Esophagus squamous epithelium (tissue), 5 donors: ENCODE data around the gene SIX2. TPM values are rescaled to one million over a fixed set of nuclear protein-coding genes. Genes with fewer than 3 reads are reported as not detected.

ENCODE experiments used
- DNase-seq: peaks from one replicate; lab custom pipeline; 2025; lab: John Stamatoyannopoulos, UW
- H3K27ac ChIP-seq, 4 donors: fragments of 200-600 bp; sonication (generic); one replicate each; pipeline ENCODE4 v1.5.1; 2016 to 2019; ENCODE audit warnings: mild to moderate bottlenecking in 1 of 4
- H3K27me3 ChIP-seq, 4 donors: fragments of 200-600 bp; sonication (generic); 1 replicate in 3 of 4; 2 replicates in 1 of 4; pipeline versions ENCODE4 v1.5.1 to v1.6.0; 2017 to 2021; ENCODE audit warnings: antibody characterized with exemption in 1 of 4
- H3K36me3 ChIP-seq, 3 donors: fragments of 200-600 bp; sonication (generic); one replicate each; pipeline ENCODE4 v1.5.1; 2016 to 2019
- H3K4me1 ChIP-seq, 3 donors: fragments of 200-600 bp; sonication (generic); one replicate each; pipeline ENCODE4 v1.5.1; 2017 to 2019
- H3K4me3 ChIP-seq, 4 donors: fragments of 200-600 bp; sonication (generic); 1 replicate in 3 of 4; 2 replicates in 1 of 4; pipeline ENCODE4 v1.5.1; 2016 to 2019; ENCODE audit warnings: mild to moderate bottlenecking in 2 of 4, moderate library complexity in 1 of 4
- H3K9me3 ChIP-seq, 3 donors: fragments of 200-600 bp; sonication (generic); one replicate each; pipeline ENCODE4 v1.5.1; 2016 to 2019
- POLR2A ChIP-seq, 4 donors: fragments of 450-650 bp; IDR thresholded peaks; one replicate each; pipeline ENCODE4 v1.6.1; 2017; ENCODE audit warnings: antibody characterized with exemption in 4 of 4, mild to moderate bottlenecking in 4 of 4, moderate library complexity in 3 of 4
- WGBS, 2 donors: methylation state at CpG; one replicate each; pipeline ENCODE4 v1.1.5; 2018; 5-methylcytosine and 5-hydroxymethylcytosine counted together
- intact Hi-C: fragments of 100-400 bp; cut with DNase I; formaldehyde crosslinking; loops from one replicate; pipeline ENCODE4 v1.15.0; 2022
- total RNA-seq, 4 donors: library from RNA; depleted of rRNA; stranded (reverse); fragments of >200 nt; gene quantifications; one replicate each; pipeline ENCODE4 v1.1.0, GENCODE V29; 2016
- TF ChIP-seq, protein P1 (sequence below), 6 experiments: fragments of 450-650 bp in 4 of 6; fragments of 200-600 bp in 2 of 6; sonication (generic) in 2 of 6; IDR thresholded peaks; one replicate each; pipeline ENCODE4 v1.5.1; 2016 to 2019; ENCODE audit warnings: antibody characterized with exemption in 6 of 6, mild to moderate bottlenecking in 4 of 6, moderate library complexity in 4 of 6
- donor health status: DM: yes; HTN: yes; CAD: no.

Gene SIX2
- total RNA-seq, 4 donors from 2014 or later: 0.19 TPM; not detected in 3

DNA sequence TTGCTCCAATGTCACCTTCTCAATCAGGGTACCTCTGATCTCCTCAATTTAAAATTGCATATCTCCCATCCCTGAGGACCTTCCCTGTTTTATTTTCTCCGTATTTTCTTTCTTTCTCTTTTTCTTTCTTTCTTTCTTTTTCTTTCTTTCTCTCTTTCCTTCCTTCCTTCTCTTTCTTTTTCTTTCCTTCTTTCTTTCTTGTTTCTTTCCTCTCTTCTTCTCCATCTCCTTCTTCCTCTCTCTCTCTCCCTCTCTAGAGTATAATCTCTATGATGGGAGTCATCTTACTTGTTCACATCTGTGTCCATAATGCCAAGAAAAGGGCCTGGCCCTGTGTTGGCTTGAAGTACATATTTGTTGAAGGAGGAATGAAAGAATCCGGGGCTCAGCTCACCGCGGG, 21.3 kb upstream of the SIX2 start:
- TF ChIP-seq POLR2A (IDR thresholded peaks at IDR 0.05): no peak
- TF ChIP-seq, protein P1, sequence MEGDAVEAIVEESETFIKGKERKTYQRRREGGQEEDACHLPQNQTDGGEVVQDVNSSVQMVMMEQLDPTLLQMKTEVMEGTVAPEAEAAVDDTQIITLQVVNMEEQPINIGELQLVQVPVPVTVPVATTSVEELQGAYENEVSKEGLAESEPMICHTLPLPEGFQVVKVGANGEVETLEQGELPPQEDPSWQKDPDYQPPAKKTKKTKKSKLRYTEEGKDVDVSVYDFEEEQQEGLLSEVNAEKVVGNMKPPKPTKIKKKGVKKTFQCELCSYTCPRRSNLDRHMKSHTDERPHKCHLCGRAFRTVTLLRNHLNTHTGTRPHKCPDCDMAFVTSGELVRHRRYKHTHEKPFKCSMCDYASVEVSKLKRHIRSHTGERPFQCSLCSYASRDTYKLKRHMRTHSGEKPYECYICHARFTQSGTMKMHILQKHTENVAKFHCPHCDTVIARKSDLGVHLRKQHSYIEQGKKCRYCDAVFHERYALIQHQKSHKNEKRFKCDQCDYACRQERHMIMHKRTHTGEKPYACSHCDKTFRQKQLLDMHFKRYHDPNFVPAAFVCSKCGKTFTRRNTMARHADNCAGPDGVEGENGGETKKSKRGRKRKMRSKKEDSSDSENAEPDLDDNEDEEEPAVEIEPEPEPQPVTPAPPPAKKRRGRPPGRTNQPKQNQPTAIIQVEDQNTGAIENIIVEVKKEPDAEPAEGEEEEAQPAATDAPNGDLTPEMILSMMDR (IDR thresholded peaks at IDR 0.05): no peak
- peaks cover 0 to 47% (median 0%) of the 10 kb centered on the region in 4 donors for H3K27me3 ChIP-seq
- no peak for DNase-seq
- H3K27ac ChIP-seq: no peak overlapping the region
- intact Hi-C loops: no loop called here
- 67 to 70% methylated on average over 4 of the region's 4 CpGs for WGBS, 2 donors
- no peaks in the 10 kb centered on the region for H3K9me3 ChIP-seq
- H3K4me3 ChIP-seq: no peak overlapping the region
- no peaks in the 10 kb centered on the region for H3K4me1 ChIP-seq
- no peaks in the 10 kb centered on the region for H3K36me3 ChIP-seq

- DNase-seq: no peak
- intact Hi-C loops: no loop called here
- no peak overlapping the region for H3K4me3 ChIP-seq
- H3K27ac ChIP-seq: no peak overlapping the region
- no peaks in the 10 kb centered on the region for H3K9me3 ChIP-seq
- TF ChIP-seq POLR2A (IDR thresholded peaks at IDR 0.05): no peak
- TF ChIP-seq, protein P1 (IDR thresholded peaks at IDR 0.05): no peak
- H3K36me3 ChIP-seq: no peaks in the 10 kb centered on the region
- H3K27me3 ChIP-seq: peaks cover 0 to 48% (median 0%) of the 10 kb centered on the region in 4 donors
- H3K4me1 ChIP-seq: peaks cover 0 to 7% (median 0%) of the 10 kb centered on the region in 3 donors
- 65 to 78% methylated on average over 5 to 6 of the region's 6 CpGs for WGBS, 2 donors
These were observed 20.0 kb upstream of the SIX2 start for GRCh38 chr2:45029215-45029614.

DNA sequence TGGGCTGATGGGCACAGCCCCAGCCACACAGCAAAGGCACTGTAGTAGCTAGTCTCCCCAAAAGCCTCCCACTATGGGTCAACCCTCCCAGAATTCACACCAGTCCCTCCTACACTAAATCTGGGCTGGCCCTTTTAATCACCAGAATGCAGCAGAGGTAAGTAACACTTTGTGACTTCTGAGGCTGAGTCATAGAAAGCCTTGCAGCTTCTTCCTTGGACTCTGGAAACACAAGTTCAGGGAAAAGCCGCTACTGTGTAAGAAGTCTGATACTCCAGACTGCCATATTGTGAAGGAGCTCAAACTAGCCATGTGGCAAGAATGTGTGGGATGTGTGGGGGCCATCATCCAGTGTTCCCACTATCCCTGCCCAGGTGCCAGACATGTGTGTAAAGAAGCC, 19.0 kb upstream of the SIX2 start:
- Histone ChIP-seq H3K9me3 (no peaks in the 10 kb centered on the region), H3K4me1 (peaks cover 0 to 7% (median 0%) of the 10 kb centered on the region in 3 donors), H3K27me3 (peaks cover 0 to 51% (median 0%) of the 10 kb centered on the region in 4 donors), H3K4me3 (no peak overlapping the region), H3K36me3 (no peaks in the 10 kb centered on the region), H3K27ac (no peak overlapping the region)
- WGBS, 2 donors: 60 to 80% methylated on average over 1 of the region's 1 CpG
- intact Hi-C loops: no loop called here
- TF ChIP-seq, protein P1 (IDR thresholded peaks at IDR 0.05): no peak
- no peak for TF ChIP-seq POLR2A (IDR thresholded peaks at IDR 0.05)
- no peak for DNase-seq

- Histone ChIP-seq H3K27me3 (peaks cover 0 to 60% (median 0%) of the 10 kb centered on the region in 4 donors), H3K4me1 (peaks cover 0 to 7% (median 0%) of the 10 kb centered on the region in 3 donors), H3K9me3 (no peaks in the 10 kb centered on the region), H3K27ac (no peak overlapping the region), H3K36me3 (no peaks in the 10 kb centered on the region), H3K4me3 (no peak overlapping the region)
- intact Hi-C loops: no loop called here
- no peak for DNase-seq
- WGBS, 2 donors: 64 to 66% methylated on average over 4 of the region's 4 CpGs
- TF ChIP-seq POLR2A (IDR thresholded peaks at IDR 0.05): no peak
- TF ChIP-seq, protein P1 (IDR thresholded peaks at IDR 0.05): no peak
These were observed 17.7 kb upstream of the SIX2 start for GRCh38 chr2:45026924-45027450.

GRCh38 chr2:45024600-45025291, 15.5 kb upstream of the SIX2 start:
- no peaks in the 10 kb centered on the region for H3K9me3 ChIP-seq
- no peak overlapping the region for H3K27ac ChIP-seq
- TF ChIP-seq POLR2A (IDR thresholded peaks at IDR 0.05): no peak
- TF ChIP-seq, protein P1 (IDR thresholded peaks at IDR 0.05): no peak
- peaks cover 0 to 7% (median 0%) of the 10 kb centered on the region in 3 donors for H3K4me1 ChIP-seq
- intact Hi-C loops: no loop called here
- no peak overlapping the region for H3K4me3 ChIP-seq
- WGBS, 2 donors: 33 to 35% methylated on average over 5 to 7 of the region's 7 CpGs
- H3K27me3 ChIP-seq: peaks cover 0 to 64% (median 0%) of the 10 kb centered on the region in 4 donors
- DNase-seq: no peak
- no peaks in the 10 kb centered on the region for H3K36me3 ChIP-seq
